Mesenchymal stem cell (in vitro differentiated cells and primary cell): ENCODE measurements around the gene SLC23A3.

Experiments
- DNase-seq: peaks from one replicate; pipeline ENCODE4 v3.0.0-alpha.2; 2013
- H2AFZ ChIP-seq: one replicate; pipeline ENCODE4 v1.6.1; 2013; ENCODE audit warnings: low read depth, mild to moderate bottlenecking, control low read depth, inconsistent platforms, low read length, moderate library complexity
- H2AK5ac ChIP-seq: 2 replicates; pipeline ENCODE4 v1.6.1; 2013; ENCODE audit warnings: low read length, moderate library complexity, mild to moderate bottlenecking, inconsistent platforms; ENCODE audit not compliant: severe bottlenecking
- H2BK120ac ChIP-seq: one replicate; pipeline ENCODE4 v1.6.1; 2013; ENCODE audit warnings: low read depth, mild to moderate bottlenecking, inconsistent platforms, low read length, moderate library complexity
- H2BK12ac ChIP-seq, 2 experiments: one replicate each; pipeline ENCODE4 v1.6.1; 2013; ENCODE audit warnings: inconsistent platforms in 2 of 2, low read length in 2 of 2, mild to moderate bottlenecking in 2 of 2, moderate library complexity in 2 of 2, control low read depth in 1 of 2
- H2BK15ac ChIP-seq: one replicate; pipeline ENCODE4 v1.6.1; 2013; ENCODE audit warnings: mild to moderate bottlenecking, low read depth, inconsistent platforms; ENCODE audit not compliant: poor library complexity, severe bottlenecking
- H2BK5ac ChIP-seq: 2 replicates; pipeline ENCODE4 v1.6.1; 2013; ENCODE audit warnings: low read depth, mild to moderate bottlenecking, low read length, control low read depth, inconsistent platforms; ENCODE audit not compliant: poor library complexity, severe bottlenecking
- H3K14ac ChIP-seq, 2 experiments: one replicate each; pipeline ENCODE4 v1.6.1; 2013; ENCODE audit warnings: inconsistent platforms in 2 of 2, low read length in 2 of 2, control low read depth in 1 of 2, mild to moderate bottlenecking in 1 of 2, moderate library complexity in 1 of 2
- H3K18ac ChIP-seq, 2 experiments: one replicate each; pipeline ENCODE4 v1.6.1; 2013; ENCODE audit warnings: inconsistent platforms in 2 of 2, low read length in 2 of 2, control low read depth in 1 of 2, low read depth in 1 of 2, mild to moderate bottlenecking in 1 of 2
- H3K23ac ChIP-seq, 2 experiments: one replicate each; pipeline ENCODE4 v1.6.1; 2013; ENCODE audit warnings: inconsistent platforms in 2 of 2, low read length in 2 of 2, mild to moderate bottlenecking in 2 of 2, moderate library complexity in 2 of 2, control low read depth in 1 of 2
- H3K27ac ChIP-seq: 2 replicates; pipeline ENCODE4 v1.5.1; 2013; ENCODE audit warnings: mild to moderate bottlenecking, moderate library complexity, low read length, control low read depth, inconsistent platforms; ENCODE audit not compliant: poor library complexity, severe bottlenecking
- H3K27me3 ChIP-seq, 2 experiments: 2 replicates each; pipeline versions ENCODE4 v1.6.1 to v1.7.0; 2013; ENCODE audit warnings: low read length in 2 of 2, mild to moderate bottlenecking in 2 of 2, moderate library complexity in 2 of 2, control low read depth in 1 of 2, inconsistent platforms in 1 of 2; ENCODE audit not compliant: control insufficient read depth in 1 of 2, insufficient read depth in 1 of 2
- H3K36me3 ChIP-seq, 2 experiments: 2 replicates each; pipeline versions ENCODE4 v1.6.1 to v1.7.0; 2013; ENCODE audit warnings: low read length in 2 of 2, control low read depth in 1 of 2, inconsistent platforms in 1 of 2, low read depth in 1 of 2, mild to moderate bottlenecking in 1 of 2; ENCODE audit not compliant: insufficient read depth in 2 of 2, control insufficient read depth in 1 of 2
- H3K4ac ChIP-seq, 2 experiments: one replicate each; pipeline ENCODE4 v1.6.1; 2013; ENCODE audit warnings: inconsistent platforms in 2 of 2, low read length in 2 of 2, mild to moderate bottlenecking in 2 of 2, moderate library complexity in 2 of 2, control low read depth in 1 of 2, low read depth in 1 of 2
- H3K4me1 ChIP-seq: 2 replicates; pipeline ENCODE4 v1.6.1; 2013; ENCODE audit warnings: low read depth, low read length, control low read depth; ENCODE audit not compliant: control insufficient read depth, insufficient read depth
- H3K4me2 ChIP-seq: 2 replicates; pipeline ENCODE4 v1.6.1; 2013; ENCODE audit warnings: low read length, mild to moderate bottlenecking, inconsistent platforms; ENCODE audit not compliant: poor library complexity, severe bottlenecking
- H3K4me3 ChIP-seq, 2 experiments: 2 replicates each; pipeline versions ENCODE4 v1.5.1 to v1.7.0; 2013; ENCODE audit warnings: low read length in 2 of 2, mild to moderate bottlenecking in 2 of 2, control low read depth in 1 of 2, low read depth in 1 of 2; ENCODE audit not compliant: insufficient read depth in 1 of 2
- H3K79me1 ChIP-seq: replicated peaks from 2 replicates; pipeline ENCODE4 v1.6.1; 2013; ENCODE audit warnings: mild to moderate bottlenecking, control low read depth, low read length, inconsistent platforms; ENCODE audit not compliant: poor library complexity, severe bottlenecking
- H3K9ac ChIP-seq: 2 replicates; pipeline ENCODE4 v1.7.0; 2013; ENCODE audit warnings: mild to moderate bottlenecking, low read length, moderate library complexity
- H3K9me3 ChIP-seq: 2 replicates; pipeline ENCODE4 v1.7.0; 2013; ENCODE audit warnings: mild to moderate bottlenecking, low read length; ENCODE audit not compliant: control insufficient read depth
- H4K8ac ChIP-seq: one replicate; pipeline ENCODE4 v1.6.1; 2013; ENCODE audit warnings: inconsistent platforms, mild to moderate bottlenecking, low read length, moderate library complexity
- H4K91ac ChIP-seq: one replicate; pipeline ENCODE4 v1.6.1; 2013; ENCODE audit warnings: mild to moderate bottlenecking, low read length, inconsistent platforms
- WGBS: methylation state at CpG from one replicate; pipeline ENCODE4 v1.1.7; 2013; ENCODE audit warnings: mixed read lengths; 5-methylcytosine and 5-hydroxymethylcytosine counted together

SLC23A3 gene

GRCh38 chr2:219213486-219214071, 43.8 kb upstream of the SLC23A3 start:
- Histone ChIP-seq H2AFZ (no peak overlapping the region), H2BK12ac (no peak overlapping the region), H2BK15ac (no peak overlapping the region), H3K23ac (no peak overlapping the region), H3K9ac (no peak overlapping the region), H2BK120ac (no peak overlapping the region), H3K14ac (no peak overlapping the region), H3K4ac (no peak overlapping the region), H4K8ac (no peak overlapping the region), H3K79me1 (peaks cover 19% of the 10 kb centered on the region), H3K4me1 (peaks cover 8% of the 10 kb centered on the region), H3K27ac (no peak overlapping the region), H3K27me3 (no peaks in the 10 kb centered on the region), H2AK5ac (no peak overlapping the region), H3K4me2 (no peak overlapping the region), H3K36me3 (peaks cover 62 to 80% of the 10 kb centered on the region in 2 experiments), H4K91ac (no peak overlapping the region), H3K4me3 (no peak overlapping the region), H3K18ac (no peak overlapping the region), H3K9me3 (no peaks in the 10 kb centered on the region), H2BK5ac (no peak overlapping the region)
- 98% methylated on average over 10 of the region's 10 CpGs for WGBS
- DNase-seq: no peak

GRCh38 chr2:219213026-219213415, 43.2 kb upstream of the SLC23A3 start:
- H2AK5ac ChIP-seq: no peak overlapping the region
- H3K23ac ChIP-seq: no peak overlapping the region
- H3K4ac ChIP-seq: no peak overlapping the region
- no peaks in the 10 kb centered on the region for H3K27me3 ChIP-seq
- no peak overlapping the region for H2BK120ac ChIP-seq
- H3K27ac ChIP-seq: no peak overlapping the region
- H2BK15ac ChIP-seq: no peak overlapping the region
- H2AFZ ChIP-seq: no peak overlapping the region
- H3K4me3 ChIP-seq: no peak overlapping the region
- H3K4me1 ChIP-seq: peaks cover 8% of the 10 kb centered on the region
- no peak for DNase-seq
- H3K18ac ChIP-seq: no peak overlapping the region
- WGBS: 96% methylated on average over 8 of the region's 8 CpGs
- no peak overlapping the region for H3K4me2 ChIP-seq
- H3K79me1 ChIP-seq: peaks cover 23% of the 10 kb centered on the region
- H4K91ac ChIP-seq: no peak overlapping the region
- no peak overlapping the region for H3K14ac ChIP-seq
- H2BK5ac ChIP-seq: no peak overlapping the region
- no peak overlapping the region for H3K9ac ChIP-seq
- no peak overlapping the region for H2BK12ac ChIP-seq
- peaks cover 68 to 86% of the 10 kb centered on the region in 2 experiments for H3K36me3 ChIP-seq
- H3K9me3 ChIP-seq: no peaks in the 10 kb centered on the region
- H4K8ac ChIP-seq: no peak overlapping the region

GRCh38 chr2:219210886-219211362, 41.1 kb upstream of the SLC23A3 start:
- Histone ChIP-seq H3K18ac (no peak overlapping the region), H3K4me1 (peaks cover 14% of the 10 kb centered on the region), H3K4me2 (no peak overlapping the region), H2BK12ac (no peak overlapping the region), H3K9me3 (no peaks in the 10 kb centered on the region), H2AK5ac (no peak overlapping the region), H3K27me3 (no peaks in the 10 kb centered on the region), H3K36me3 (peaks cover 61 to 78% of the 10 kb centered on the region in 2 experiments), H3K23ac (no peak overlapping the region), H2BK120ac (no peak overlapping the region), H2BK15ac (no peak overlapping the region), H4K91ac (no peak overlapping the region), H4K8ac (no peak overlapping the region), H3K4ac (no peak overlapping the region), H3K14ac (no peak overlapping the region), H2AFZ (no peak overlapping the region), H3K79me1 (peaks cover 16% of the 10 kb centered on the region), H3K9ac (no peak overlapping the region), H3K4me3 (no peak overlapping the region), H3K27ac (no peak overlapping the region), H2BK5ac (no peak overlapping the region)
- no peak for DNase-seq
- WGBS: 98% methylated on average over 8 of the region's 9 CpGs

GRCh38 chr2:219210196-219210885, 40.5 kb upstream of the SLC23A3 start:
- Histone ChIP-seq H2BK15ac (no peak overlapping the region), H3K4me1 (peaks cover 14% of the 10 kb centered on the region), H3K18ac (no peak overlapping the region), H2BK12ac (no peak overlapping the region), H4K8ac (no peak overlapping the region), H3K27me3 (no peaks in the 10 kb centered on the region), H2AK5ac (no peak overlapping the region), H3K23ac (no peak overlapping the region), H2BK5ac (no peak overlapping the region), H3K27ac (no peak overlapping the region), H3K79me1 (peaks cover 15% of the 10 kb centered on the region), H2BK120ac (no peak overlapping the region), H2AFZ (no peak overlapping the region), H3K9me3 (no peaks in the 10 kb centered on the region), H3K14ac (no peak overlapping the region), H3K36me3 (peaks cover 59 to 72% of the 10 kb centered on the region in 2 experiments), H3K4me2 (no peak overlapping the region), H3K9ac (no peak overlapping the region), H4K91ac (no peak overlapping the region), H3K4me3 (no peak overlapping the region), H3K4ac (no peak overlapping the region)
- 97% methylated on average over 24 of the region's 24 CpGs for WGBS
- no peak for DNase-seq
